Skeletal muscle cell (primary cell): Measurements from ENCODE around the gene RIMBP2.
"Not testable (repeated sequence)": the region's sequence is repeated elsewhere in the genome, so short reads cannot be mapped to it uniquely, and the experiment has no call there.

Source experiments
- DNase-seq: peaks from one replicate; pipeline ENCODE4 v3.0.0-alpha.2; 2010; ENCODE audit warnings: low read depth
- H3K4me3 ChIP-seq: 2 replicates; pipeline ENCODE4 v1.5.1; 2011; ENCODE audit warnings: low read depth, mild to moderate bottlenecking, control low read depth, low read length, moderate library complexity

Gene RIMBP2

GRCh38 chr12:130589540-130590317, 126.4 kb downstream of the RIMBP2 start:
- H3K4me3 ChIP-seq = no peak overlapping the region

GRCh38 chr12:130588696-130589539, 127.2 kb downstream of the RIMBP2 start:
- no peak overlapping the region for H3K4me3 ChIP-seq
- DNase-seq = no peak

More at GRCh38 chr12:130589540-130590317, 126.4 kb downstream of the RIMBP2 start:
- DNase-seq = no peak

DNA sequence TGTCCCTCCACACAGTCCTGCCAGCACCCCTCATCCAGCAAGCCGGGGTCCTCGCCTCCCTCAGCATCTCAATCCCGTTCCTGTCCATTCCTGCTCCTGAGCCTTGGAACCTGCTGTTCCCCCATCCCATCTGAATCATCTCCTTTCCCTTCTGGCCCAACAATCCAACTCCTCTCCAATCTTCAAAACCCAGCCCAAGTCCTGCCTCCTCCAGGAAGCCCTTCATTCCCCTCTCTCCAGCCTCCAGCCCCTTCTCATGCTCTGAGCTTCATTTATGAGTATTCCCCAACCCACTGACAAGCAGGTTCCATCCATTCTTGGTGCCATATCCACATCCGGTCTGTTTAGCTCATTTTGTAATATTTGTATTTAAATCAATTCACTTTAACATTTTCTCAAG, 128.1 kb downstream of the RIMBP2 start:
- DNase-seq = no peak
- H3K4me3 ChIP-seq = no peak overlapping the region

- H3K4me3 ChIP-seq, DNase-seq: not testable (repeated sequence)
Observed at GRCh38 chr12:130584475-130584874, 131.6 kb downstream of the RIMBP2 start.

DNA sequence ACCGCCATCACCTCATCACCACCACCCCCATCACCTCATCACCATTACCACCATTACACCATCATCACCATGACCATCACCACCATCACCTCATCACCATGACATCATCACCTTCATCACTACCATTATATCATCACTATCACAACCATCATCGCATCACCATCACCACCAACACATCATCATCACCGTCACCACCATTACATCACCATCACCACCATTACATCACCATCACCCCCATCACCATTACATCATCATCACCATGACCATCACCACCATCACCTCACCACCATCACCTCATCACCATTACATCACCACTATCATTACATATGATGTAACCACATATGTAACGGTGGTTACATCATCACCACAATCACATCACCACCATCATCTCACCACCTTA, 132.3 kb downstream of the RIMBP2 start:
- no peak overlapping the region for H3K4me3 ChIP-seq
- DNase-seq = no peak

- DNase-seq = no peak
Observed at GRCh38 chr12:130583317-130583716, 132.8 kb downstream of the RIMBP2 start.

DNA sequence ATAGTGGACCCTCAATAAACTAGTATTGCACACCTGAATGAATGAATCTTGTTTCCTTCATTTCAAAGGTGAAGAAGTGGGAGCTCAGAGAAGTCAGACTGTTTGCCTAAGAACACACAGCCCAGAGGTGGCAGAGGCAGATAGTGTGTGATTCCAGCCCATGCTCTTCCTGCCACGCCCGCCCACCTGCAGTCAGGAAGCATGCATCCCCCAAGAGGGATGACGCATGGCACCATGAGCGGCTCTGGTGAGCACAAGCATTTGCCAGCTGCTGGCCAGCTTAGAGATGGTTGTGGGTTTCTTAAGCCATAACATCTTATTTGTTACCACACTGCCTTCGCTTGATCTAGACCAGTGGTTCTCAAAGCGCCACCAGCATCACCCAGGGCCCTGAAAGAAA, 133.8 kb downstream of the RIMBP2 start:
- no peak for DNase-seq
- H3K4me3 ChIP-seq = no peak overlapping the region

More at GRCh38 chr12:130583317-130583716, 132.8 kb downstream of the RIMBP2 start:
- H3K4me3 ChIP-seq = no peak overlapping the region

DNA sequence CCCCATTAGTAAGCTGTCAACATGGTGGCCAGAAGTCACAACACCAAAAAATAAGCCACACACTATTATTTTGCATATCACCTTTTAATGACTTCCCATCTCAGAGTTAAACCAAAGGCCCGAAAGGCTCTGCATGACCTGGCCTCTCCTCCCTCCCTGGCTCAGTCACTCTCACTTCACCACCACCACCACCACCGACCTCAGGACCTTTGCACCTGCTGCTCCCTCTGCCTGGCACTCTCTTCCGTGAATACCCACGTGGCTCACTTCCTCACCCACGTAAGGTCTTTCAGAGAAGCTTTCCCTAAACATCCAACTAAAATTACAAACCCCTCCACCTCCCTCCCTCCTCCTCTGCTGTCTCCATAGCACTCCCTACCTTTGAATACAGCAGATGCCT, 134.3 kb downstream of the RIMBP2 start:
- no peak overlapping the region for H3K4me3 ChIP-seq
- no peak for DNase-seq

DNA sequence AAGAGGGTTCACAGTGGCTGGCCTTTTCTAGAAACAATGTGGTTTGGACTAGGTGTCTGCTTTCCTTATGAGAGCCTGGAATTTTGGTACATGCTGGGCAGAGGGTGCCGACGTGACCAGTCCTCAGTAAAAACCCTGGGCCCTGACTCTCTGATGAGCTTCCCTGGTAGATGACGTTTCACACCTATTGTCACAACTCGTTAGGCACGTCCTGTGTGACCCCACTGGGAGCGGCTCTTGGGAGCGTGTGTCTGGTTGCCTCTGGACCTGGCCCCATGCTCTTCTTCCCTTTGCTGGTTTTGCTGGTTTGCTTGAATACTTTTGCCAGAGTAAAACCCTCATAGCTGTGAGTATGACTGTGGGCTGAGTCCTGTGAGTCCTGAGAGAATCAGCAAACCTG, 136.9 kb downstream of the RIMBP2 start:
- DNase-seq = no peak
- H3K4me3 ChIP-seq = no peak overlapping the region

- DNase-seq = no peak
- no peak overlapping the region for H3K4me3 ChIP-seq
Observed at GRCh38 chr12:130577351-130577750, 138.7 kb downstream of the RIMBP2 start.

- no peak for DNase-seq
- H3K4me3 ChIP-seq = no peak overlapping the region
Observed at GRCh38 chr12:130576371-130576816, 139.7 kb downstream of the RIMBP2 start.

DNA sequence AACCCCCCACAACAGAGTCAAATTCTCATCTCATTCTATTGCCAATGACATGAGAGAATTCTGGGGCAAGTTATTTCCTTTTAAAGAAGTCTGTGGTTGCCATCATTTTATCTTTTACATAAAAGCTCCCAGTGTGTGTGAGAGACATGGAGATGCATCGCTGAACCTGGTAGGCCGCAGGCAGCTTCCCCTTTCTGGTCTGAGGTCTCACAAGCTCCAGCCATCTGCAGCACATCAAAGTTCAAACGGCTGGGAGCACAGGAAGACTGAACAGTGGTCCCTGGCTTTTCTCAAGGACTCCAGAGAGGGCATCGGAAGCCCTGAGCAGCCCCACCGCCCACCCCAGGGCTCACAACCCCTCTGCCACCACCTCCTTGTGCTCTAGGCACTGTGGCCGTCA, 141.7 kb downstream of the RIMBP2 start:
- H3K4me3 ChIP-seq = no peak overlapping the region
- no peak for DNase-seq

- H3K4me3 ChIP-seq = no peak overlapping the region
- DNase-seq = no peak
Observed at GRCh38 chr12:130573766-130574165, 142.3 kb downstream of the RIMBP2 start.

- no peak overlapping the region for H3K4me3 ChIP-seq
- DNase-seq = no peak
Observed at GRCh38 chr12:130573235-130573634, 142.9 kb downstream of the RIMBP2 start.

DNA sequence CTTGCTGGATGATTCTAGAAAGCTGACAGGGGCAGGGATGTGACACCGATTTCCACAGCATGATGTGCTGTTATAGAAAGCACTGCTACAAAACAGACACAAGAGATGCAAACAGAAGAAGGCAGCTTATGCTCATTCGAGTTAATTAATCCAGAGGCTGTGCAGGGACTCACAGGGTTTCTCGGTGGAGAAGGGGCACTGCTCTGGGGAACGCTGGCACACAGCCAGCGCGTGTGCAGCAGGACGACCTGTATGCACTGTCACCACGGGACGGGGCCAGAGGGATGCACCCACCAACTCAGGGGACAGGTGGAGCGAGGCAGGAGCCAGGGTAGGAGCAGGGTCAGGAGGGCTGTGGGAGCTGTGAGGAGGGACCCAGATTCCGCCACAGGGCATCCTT, 143.5 kb downstream of the RIMBP2 start:
- H3K4me3 ChIP-seq = no peak overlapping the region
- DNase-seq = no peak

DNA sequence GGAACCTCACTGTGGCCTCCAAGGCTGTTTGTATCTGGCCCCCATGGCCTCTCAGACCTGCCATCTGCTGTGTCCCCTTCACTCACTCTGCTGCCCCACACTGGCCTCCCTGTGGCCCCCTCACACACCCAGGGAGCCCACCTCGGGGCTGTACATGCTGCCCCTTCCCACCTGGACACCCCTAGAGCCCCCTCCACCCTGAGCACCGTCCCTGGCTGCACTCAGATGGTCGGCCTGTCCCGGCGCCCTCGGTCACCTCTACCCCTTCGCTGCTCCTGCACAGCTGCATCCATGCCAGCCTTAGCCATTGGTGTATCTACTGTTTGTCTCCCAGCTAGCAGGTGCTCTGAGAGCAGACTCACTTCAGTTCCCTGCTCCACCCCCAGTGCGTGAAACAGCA, 144.4 kb downstream of the RIMBP2 start:
- no peak overlapping the region for H3K4me3 ChIP-seq
- no peak for DNase-seq

DNA sequence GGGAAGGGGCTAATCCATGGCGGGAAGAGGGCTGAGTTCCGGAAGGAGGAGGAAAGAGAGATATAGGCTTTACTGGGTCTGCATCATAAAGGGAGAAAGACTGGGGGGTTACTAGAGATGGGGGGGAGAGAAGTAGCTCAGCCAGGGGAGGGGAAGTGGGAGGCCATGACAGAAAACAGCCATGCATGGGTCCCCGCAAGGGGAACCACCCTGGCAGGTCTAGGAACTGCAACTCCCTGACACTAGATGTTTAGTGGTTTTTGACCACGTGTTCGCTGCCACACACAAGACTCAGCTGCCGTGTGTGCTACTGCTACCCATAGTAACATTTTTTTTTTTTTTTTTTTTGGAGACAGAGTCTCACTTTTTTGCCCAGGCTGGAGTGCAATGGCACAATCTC, 145.0 kb downstream of the RIMBP2 start:
- DNase-seq = no peak
- H3K4me3 ChIP-seq = no peak overlapping the region

- no peak for DNase-seq
- H3K4me3 ChIP-seq = no peak overlapping the region
Observed at GRCh38 chr12:130569521-130569920, 146.6 kb downstream of the RIMBP2 start.

DNA sequence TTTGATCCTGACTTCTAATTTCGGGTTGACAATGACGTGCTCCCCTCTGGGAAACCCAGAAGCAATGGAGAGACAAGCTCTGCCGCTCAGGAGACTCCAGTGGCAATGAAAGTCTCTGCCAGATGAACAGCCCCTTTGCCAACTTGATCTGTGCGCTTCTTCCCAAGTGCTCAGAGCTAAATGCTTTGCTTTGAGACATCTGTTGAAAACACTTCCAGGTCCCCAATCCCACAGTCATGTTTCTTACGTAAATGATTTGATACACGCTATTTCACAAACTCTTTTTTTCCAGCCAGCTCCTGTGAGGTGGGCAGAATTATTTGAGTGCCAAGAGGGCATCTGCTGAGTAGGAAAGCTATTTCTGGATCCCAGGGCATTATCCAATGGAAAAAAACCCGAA, 147.6 kb downstream of the RIMBP2 start:
- H3K4me3 ChIP-seq = no peak overlapping the region
- DNase-seq = no peak

GRCh38 chr12:130568041-130568440, 148.1 kb downstream of the RIMBP2 start:
- no peak for DNase-seq
- no peak overlapping the region for H3K4me3 ChIP-seq
